Activated CD4-positive, CD25-positive, alpha-beta regulatory T cell treated with anti-CD3 and anti-CD28 coated beads, Interleukin-2, amount 50 U/mL, for 72 hours (primary cell): ENCODE results near the gene FAM120C.

ENCODE experiments used
- DNase-seq: peaks from one replicate; pipeline ENCODE4 v3.0.0; 2021

FAM120C gene

DNA sequence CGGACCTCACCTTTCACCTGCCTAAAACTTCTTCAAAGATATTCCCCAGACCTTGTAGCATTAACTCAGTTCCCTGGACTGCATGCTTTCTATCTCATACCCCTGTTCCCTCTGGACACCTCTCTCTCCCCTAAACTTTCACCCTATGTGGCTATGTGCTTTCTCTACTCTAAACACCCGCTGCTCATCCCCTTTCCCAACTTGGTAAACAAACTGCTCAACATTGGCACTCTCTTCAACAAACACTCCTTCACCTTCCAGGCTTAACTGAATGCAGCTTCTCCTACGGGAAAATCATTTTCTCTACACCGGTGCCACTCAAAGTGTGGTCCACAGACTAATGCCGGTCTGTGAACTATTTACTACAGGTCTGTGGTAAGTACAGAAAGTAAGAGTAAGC, 158.7 kb downstream of the FAM120C start:
- no peak for DNase-seq
